ENCODE results near the gene BRD9. TPM values are rescaled to one million over a fixed set of nuclear protein-coding genes. Genes with fewer than 3 reads are reported as not detected.
A peak's percentile ranks its signal among the peaks of the same experiment; 100 is the strongest.
"Not testable (repeated sequence)": the region's sequence is repeated elsewhere in the genome, so short reads cannot be mapped to it uniquely, and the experiment has no call there.

Gene BRD9
- total RNA-seq, 2 donors from 2014 or later = 65.2 to 72.5 TPM

DNA sequence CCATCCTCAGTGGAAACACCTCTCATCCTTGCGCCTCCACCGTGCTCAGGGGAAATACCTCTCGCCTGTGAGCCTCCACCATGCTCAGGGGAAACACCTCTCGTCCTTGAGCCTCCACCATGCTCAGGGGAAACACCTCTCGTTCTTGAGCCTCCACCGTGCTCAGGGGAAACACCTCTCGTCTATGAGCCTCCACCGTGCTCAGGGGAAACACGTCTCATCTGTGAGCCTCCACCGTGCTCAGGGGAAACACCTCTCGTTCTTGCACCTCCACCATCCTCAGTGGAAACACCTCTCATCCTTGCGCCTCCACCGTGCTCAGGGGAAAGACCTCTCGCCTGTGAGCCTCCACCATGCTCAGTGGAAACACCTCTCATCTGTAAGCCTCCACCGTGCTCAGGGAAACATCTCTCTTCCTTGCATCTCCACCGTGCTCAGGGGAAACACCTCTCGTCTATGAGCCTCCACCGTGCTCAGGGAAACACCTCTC lies 46.0 kb downstream of the BRD9 start:
- H3K36me3 Mint-ChIP-seq (ENCODE audit: low read depth); H3K4me1 Mint-ChIP-seq; H3K9me3 Mint-ChIP-seq; H3K4me3 Mint-ChIP-seq; H3K27me3 Mint-ChIP-seq: not testable (repeated sequence)
- peak overlapping the region; percentile 32 for H3K27ac Mint-ChIP-seq
- ATAC-seq (replicated peaks) = peak; percentile 83

GRCh38 chr5:845676-846601 lies 46.7 kb downstream of the BRD9 start:
- H3K9me3 Mint-ChIP-seq; H3K4me3 Mint-ChIP-seq; H3K4me1 Mint-ChIP-seq; H3K36me3 Mint-ChIP-seq (ENCODE audit: low read depth); H3K27me3 Mint-ChIP-seq: not testable (repeated sequence)
- ATAC-seq (replicated peaks) = peak; percentile 73
- H3K27ac Mint-ChIP-seq = peak overlapping the region; percentile 32

- ATAC-seq (replicated peaks); H3K36me3 Mint-ChIP-seq (ENCODE audit: low read depth); H3K27ac Mint-ChIP-seq; H3K4me1 Mint-ChIP-seq; H3K9me3 Mint-ChIP-seq; H3K4me3 Mint-ChIP-seq; H3K27me3 Mint-ChIP-seq: not testable (repeated sequence)
Measured at GRCh38 chr5:845031-845675, 47.4 kb downstream of the BRD9 start.

DNA sequence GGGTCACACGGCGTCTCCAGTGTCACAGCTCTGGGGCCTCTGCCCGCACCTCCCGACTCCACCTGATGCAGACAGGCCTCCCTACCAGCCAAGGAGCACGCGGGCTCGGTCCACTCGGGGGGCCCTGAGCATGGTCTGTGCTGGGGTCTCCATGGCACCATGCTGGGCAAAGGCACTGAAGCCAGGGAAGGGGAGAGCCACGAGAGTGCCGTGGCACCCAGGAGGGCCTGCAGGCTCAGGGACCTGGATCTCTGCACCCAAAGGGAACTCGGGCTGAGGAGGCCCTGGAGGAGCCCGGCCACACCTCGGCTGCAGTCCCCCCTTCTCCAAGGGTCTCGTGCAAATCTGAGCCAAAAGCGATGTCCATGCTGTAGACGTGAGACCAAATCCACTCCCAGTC lies 48.2 kb downstream of the BRD9 start:
- not testable (repeated sequence) for H3K27ac Mint-ChIP-seq; H3K4me1 Mint-ChIP-seq; H3K9me3 Mint-ChIP-seq; H3K36me3 Mint-ChIP-seq (ENCODE audit: low read depth); H3K4me3 Mint-ChIP-seq; ATAC-seq (replicated peaks); H3K27me3 Mint-ChIP-seq

DNA sequence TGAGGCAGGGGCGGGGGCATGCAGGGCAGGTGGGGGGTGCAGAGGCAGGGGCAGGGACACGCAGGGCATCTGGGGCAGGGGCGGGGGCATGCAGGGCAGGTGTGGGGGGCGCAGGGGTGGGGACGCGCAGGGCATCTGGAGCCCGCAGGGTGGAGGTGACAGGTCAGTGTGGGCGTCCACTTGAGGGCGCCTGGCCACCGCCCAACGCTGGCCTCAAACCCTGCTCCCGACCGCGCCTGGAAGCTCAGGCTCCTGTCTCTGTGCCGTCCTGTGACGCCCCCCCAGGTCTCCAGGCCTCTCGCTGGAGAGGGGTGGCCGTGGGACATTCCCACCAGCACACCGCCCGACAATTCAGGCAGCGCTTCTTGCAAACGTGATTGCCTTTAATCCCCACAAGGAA lies 48.7 kb downstream of the BRD9 start:
- H3K4me3 Mint-ChIP-seq; H3K9me3 Mint-ChIP-seq; H3K36me3 Mint-ChIP-seq (ENCODE audit: low read depth); H3K27ac Mint-ChIP-seq; H3K27me3 Mint-ChIP-seq; ATAC-seq (replicated peaks); H3K4me1 Mint-ChIP-seq: not testable (repeated sequence)

DNA sequence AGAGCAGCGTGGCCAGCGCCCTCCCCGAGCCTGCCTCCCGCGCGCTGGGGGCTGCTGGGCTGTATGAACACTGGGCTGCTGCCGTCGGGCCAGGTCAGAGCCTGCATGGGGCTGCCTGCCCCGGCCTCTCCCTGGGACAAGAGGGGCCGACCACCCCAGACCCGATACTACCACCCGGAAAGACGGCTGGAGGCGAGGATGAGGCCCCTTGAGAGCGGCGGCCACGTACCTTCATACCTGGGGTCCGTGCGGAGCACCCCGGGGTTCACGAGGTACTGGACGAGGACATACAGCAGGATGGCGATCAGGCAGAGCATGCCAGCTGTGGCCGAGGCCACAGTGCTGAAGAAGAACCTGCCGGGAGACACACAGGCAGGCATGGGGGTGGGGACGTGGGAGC lies 49.2 kb downstream of the BRD9 start:
- H3K9me3 Mint-ChIP-seq; H3K4me1 Mint-ChIP-seq; ATAC-seq (replicated peaks); H3K36me3 Mint-ChIP-seq (ENCODE audit: low read depth); H3K27ac Mint-ChIP-seq; H3K27me3 Mint-ChIP-seq; H3K4me3 Mint-ChIP-seq: not testable (repeated sequence)

GRCh38 chr5:842402-843221 lies 50.0 kb downstream of the BRD9 start:
- not testable (repeated sequence) for H3K9me3 Mint-ChIP-seq; H3K27ac Mint-ChIP-seq; ATAC-seq (replicated peaks); H3K36me3 Mint-ChIP-seq (ENCODE audit: low read depth); H3K4me3 Mint-ChIP-seq; H3K4me1 Mint-ChIP-seq; H3K27me3 Mint-ChIP-seq

DNA sequence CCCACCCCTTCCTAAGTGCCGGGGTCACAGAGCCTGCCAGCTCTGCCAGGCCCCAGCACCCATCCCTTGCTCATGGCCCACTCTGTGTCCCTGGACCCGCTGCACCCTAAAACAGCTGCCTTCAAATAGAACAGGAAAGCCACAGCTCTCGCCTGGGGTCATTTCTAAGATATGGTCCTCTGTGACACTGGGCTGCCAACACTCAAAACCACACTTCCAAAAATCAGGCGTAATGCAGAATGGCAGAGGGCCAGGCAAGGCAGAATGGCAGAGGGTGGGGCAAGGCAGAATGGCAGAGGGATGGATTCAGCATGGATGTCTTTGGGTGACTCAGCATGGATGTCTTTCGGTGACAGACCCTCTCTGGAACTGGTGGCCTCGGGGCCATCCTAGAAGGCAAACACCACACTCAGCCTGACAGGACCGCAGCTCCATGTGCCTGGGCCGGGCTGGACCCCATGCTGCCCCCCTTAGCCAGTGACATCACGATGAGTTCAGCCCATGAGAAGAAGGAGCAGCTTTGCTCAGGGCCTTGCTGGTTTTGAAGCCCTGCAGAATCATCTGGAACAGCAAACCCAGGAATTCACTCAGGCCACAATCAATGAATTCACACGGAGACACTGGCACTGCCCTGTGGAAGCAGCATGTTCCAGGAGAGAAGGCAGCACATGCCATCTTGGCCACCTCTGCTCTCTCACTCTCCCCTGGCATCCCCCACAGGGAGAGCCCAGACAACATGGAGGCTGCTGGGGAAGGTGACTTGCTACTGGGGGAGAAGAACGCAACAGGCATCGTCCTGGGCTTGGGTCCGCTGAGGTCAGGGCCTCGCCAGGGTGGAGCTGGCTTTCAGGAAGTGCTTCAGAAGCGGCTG lies 50.8 kb downstream of the BRD9 start:
- H3K4me1 Mint-ChIP-seq; H3K36me3 Mint-ChIP-seq (ENCODE audit: low read depth); H3K27me3 Mint-ChIP-seq; ATAC-seq (replicated peaks); H3K4me3 Mint-ChIP-seq; H3K9me3 Mint-ChIP-seq; H3K27ac Mint-ChIP-seq: not testable (repeated sequence)

DNA sequence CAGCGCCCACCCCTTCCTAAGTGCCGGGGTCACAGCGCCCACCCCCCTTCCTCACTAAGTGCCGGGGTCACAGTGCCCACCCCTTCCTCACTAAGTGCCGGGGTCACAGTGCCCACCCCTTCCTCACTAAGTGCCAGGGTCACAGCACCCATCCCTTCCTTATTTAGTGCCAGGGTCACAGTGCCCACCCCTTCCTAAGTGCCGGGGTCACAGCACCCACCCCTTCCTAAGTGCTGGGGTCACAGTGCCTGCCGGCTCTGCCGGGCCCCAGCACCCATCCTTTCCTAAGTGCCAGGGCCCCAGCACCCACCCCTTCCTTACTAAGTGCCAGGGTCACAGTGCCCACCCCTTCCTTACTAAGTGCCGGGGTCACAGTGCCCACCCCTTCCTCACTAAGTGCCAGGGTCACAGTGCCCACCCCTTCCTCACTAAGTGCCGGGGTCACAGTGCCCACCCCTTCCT lies 51.6 kb downstream of the BRD9 start:
- not testable (repeated sequence) for H3K27ac Mint-ChIP-seq; H3K9me3 Mint-ChIP-seq; H3K4me3 Mint-ChIP-seq; H3K4me1 Mint-ChIP-seq; ATAC-seq (replicated peaks); H3K36me3 Mint-ChIP-seq (ENCODE audit: low read depth); H3K27me3 Mint-ChIP-seq

- not testable (repeated sequence) for H3K27ac Mint-ChIP-seq; H3K4me1 Mint-ChIP-seq; H3K9me3 Mint-ChIP-seq; ATAC-seq (replicated peaks); H3K4me3 Mint-ChIP-seq; H3K27me3 Mint-ChIP-seq; H3K36me3 Mint-ChIP-seq (ENCODE audit: low read depth)
Measured at GRCh38 chr5:840118-840973, 52.3 kb downstream of the BRD9 start.

DNA sequence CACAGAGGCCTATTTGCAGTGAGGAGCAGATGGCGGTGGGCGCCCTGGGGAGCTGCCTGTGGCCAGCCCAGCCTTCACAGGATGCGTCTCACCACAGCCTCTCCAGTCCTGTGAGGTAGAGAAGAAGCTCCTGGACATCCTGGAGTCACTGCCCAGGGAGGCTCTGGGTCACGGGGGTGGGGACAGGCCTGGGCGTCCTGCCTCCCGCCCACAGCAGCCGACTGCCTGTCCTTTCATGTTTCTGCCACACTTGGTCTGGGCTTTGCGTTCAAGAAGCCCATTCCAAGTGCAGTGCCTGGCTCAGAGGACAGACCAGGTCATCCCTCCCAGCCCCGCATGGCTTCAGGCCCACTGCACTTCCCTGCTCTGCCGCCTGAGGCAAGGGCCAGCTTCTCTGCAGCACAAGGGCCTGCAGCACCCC lies 54.2 kb downstream of the BRD9 start:
- H3K4me1 Mint-ChIP-seq; H3K36me3 Mint-ChIP-seq (ENCODE audit: low read depth); H3K9me3 Mint-ChIP-seq; H3K27ac Mint-ChIP-seq; H3K27me3 Mint-ChIP-seq; H3K4me3 Mint-ChIP-seq; ATAC-seq (replicated peaks): not testable (repeated sequence)

- H3K27ac Mint-ChIP-seq; H3K4me1 Mint-ChIP-seq; H3K27me3 Mint-ChIP-seq; H3K36me3 Mint-ChIP-seq (ENCODE audit: low read depth); H3K9me3 Mint-ChIP-seq; H3K4me3 Mint-ChIP-seq; ATAC-seq (replicated peaks): not testable (repeated sequence)
Measured at GRCh38 chr5:837621-838121, 54.9 kb downstream of the BRD9 start.

DNA sequence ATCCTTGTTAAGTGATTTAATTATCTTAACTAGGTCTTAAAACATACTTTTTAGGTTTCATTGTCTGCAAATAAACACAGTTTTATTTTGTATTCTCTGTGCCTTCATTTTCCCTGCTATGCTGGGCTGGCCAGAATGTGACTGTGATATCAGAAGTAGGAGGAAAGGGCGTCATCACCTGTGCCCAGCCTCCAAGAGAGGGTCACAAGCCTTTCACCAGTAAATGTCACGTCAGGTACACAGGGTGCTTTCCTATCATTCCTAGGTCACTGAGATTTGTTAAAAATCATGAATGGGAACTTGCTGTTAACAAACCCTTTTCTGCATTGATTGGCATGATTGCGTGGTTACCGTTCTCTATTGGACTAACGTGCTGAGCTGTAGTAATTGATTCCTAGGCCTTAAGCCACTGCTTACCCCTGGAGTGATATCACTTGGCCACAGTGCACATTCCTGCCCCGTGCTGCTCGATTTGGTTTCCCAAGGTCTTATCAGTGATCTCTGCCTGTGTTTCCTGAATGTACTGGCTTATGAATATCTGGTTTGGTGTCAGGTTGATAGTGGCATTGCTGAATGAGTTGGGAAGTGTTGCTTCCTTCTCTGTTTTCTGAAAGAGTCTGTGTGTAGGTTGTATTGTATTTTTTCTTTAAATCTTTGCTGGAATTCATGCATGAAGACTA lies 56.5 kb downstream of the BRD9 start:
- H3K9me3 Mint-ChIP-seq; H3K27me3 Mint-ChIP-seq; H3K4me3 Mint-ChIP-seq; ATAC-seq (replicated peaks); H3K36me3 Mint-ChIP-seq (ENCODE audit: low read depth); H3K27ac Mint-ChIP-seq; H3K4me1 Mint-ChIP-seq: not testable (repeated sequence)

Measured in activated T-helper 17 cell treated with anti-CD3 and anti-CD28 coated beads, Interleukin-2, amount 50 U/mL, for 72 hours (primary cell).